ENCODE measurements around the gene FAM124B.

FAM124B gene

DNA sequence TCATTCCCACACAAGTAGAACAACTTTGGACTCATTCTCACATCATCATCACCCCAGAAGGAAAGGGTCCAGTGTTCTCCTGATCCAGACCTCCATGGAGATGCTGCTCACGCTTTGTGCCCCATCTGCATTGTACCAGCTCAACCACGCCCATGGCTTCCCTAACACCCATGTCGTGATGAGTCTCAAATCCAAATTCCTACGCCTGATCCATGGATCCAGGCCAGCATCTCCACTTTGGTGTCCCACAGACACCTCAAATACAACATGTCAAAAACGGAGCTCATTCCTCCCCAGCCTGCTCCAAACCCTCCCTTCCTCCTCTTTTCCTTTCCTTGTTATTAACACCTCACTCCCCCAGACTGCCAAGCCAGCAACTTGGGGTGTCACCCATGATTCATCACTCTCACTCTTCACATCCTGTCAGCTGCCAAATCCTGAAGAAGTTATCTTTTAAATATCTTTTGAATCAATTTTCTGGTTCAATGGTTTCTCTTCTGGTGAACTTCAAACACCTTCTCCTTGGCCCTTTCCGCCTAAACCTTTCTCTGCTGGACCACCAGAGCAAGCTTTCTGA lies 30.2 kb upstream of the FAM124B start:
- TF ChIP-seq, protein P1, sequence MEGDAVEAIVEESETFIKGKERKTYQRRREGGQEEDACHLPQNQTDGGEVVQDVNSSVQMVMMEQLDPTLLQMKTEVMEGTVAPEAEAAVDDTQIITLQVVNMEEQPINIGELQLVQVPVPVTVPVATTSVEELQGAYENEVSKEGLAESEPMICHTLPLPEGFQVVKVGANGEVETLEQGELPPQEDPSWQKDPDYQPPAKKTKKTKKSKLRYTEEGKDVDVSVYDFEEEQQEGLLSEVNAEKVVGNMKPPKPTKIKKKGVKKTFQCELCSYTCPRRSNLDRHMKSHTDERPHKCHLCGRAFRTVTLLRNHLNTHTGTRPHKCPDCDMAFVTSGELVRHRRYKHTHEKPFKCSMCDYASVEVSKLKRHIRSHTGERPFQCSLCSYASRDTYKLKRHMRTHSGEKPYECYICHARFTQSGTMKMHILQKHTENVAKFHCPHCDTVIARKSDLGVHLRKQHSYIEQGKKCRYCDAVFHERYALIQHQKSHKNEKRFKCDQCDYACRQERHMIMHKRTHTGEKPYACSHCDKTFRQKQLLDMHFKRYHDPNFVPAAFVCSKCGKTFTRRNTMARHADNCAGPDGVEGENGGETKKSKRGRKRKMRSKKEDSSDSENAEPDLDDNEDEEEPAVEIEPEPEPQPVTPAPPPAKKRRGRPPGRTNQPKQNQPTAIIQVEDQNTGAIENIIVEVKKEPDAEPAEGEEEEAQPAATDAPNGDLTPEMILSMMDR (conservative IDR thresholded peaks at IDR 0.05; ENCODE audit: low read depth) = no peak
- POLR2A ChIA-PET (ENCODE audit: low non-redundant PET) = no interaction called here
- CTCF ChIA-PET = no interaction called here
- no peak for DNase-seq (ENCODE audit: low spot score)
- no peak overlapping the region for H3K27ac ChIP-seq

DNA sequence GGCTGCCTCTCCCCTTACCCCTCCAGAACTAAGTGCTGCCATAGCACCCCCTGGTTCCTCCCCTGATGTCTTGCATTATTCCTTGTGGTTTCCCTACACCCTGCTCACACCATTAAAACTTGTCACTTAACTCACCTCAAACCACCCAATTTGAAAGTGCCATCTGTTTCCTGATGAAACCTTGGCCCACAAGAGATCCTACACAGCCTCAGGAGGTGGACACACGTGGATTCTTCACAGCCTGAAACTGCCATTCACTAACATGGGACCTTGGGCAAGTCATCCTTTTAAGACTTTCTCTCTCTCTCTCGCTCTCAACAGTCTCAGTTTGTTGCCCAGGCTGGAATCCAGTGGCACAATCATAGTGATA lies 27.5 kb upstream of the FAM124B start:
- H3K27ac ChIP-seq = no peak overlapping the region
- no peak for DNase-seq (ENCODE audit: low spot score)
- POLR2A ChIA-PET (ENCODE audit: low non-redundant PET) = no interaction called here
- CTCF ChIA-PET = no interaction called here
- TF ChIP-seq, protein P1 (conservative IDR thresholded peaks at IDR 0.05; ENCODE audit: low read depth) = no peak

DNA sequence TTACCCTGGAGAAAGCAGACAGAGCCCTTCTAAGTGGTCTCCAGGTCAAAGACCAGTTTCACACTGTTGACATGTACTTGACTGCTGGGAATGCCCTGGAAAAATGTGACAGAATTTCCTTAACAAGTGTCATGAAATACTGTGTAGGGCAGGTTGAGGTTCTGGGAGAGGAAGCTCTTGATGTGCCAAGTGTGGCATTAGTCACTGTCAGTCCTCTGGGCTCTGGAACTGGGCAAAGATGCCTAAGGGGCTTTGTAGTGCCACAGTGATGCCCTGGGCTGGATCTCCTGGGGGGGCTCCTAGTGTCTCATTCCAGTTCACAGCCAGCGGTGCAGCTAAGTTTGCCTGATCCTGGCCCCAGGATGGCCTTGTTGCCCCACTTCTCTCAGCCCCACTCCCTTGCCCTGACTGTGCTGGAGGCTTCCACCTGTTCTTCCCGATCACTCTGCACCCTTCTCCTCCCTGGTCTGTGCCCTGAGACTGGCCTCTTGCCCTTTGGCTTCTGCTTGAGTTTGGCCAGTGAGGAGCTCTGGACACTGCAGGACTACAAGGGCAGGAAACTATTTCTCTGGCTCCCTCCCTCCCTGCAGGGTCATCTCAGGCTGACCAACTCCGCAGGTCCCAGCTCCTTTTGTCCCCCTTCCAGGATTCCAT lies 27.0 kb upstream of the FAM124B start:
- POLR2A ChIA-PET (ENCODE audit: low non-redundant PET) = no interaction called here
- CTCF ChIA-PET = no interaction called here
- DNase-seq (ENCODE audit: low spot score) = no peak
- TF ChIP-seq, protein P1 (conservative IDR thresholded peaks at IDR 0.05; ENCODE audit: low read depth) = no peak
- H3K27ac ChIP-seq = no peak overlapping the region

- TF ChIP-seq, protein P1 (conservative IDR thresholded peaks at IDR 0.05; ENCODE audit: low read depth) = no peak
- ChIA-PET CTCF (no interaction called here), POLR2A (ENCODE audit: low non-redundant PET) (no interaction called here)
- no peak for DNase-seq (ENCODE audit: low spot score)
- no peak overlapping the region for H3K27ac ChIP-seq
Measured at GRCh38 chr2:224427471-224427870, 25.6 kb upstream of the FAM124B start.

DNA sequence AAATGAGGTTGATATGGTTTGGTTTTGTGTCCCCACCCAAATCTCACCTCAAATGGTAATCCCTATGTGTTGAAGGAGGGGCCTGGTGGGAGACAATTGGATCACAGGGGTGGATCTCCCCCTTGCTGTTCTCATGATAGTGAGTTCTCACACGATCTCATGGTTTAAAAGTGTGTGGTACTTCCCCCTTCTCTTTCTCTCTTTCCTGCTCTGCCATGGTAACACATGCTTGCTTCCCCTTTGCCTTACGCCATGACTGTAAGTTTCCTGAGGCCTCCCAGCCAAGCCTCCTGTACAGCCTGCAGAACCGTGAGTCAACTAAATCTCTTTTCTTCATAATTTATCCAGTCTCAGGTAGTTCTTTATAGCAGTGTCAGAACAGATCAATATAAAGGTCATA lies 24.7 kb upstream of the FAM124B start:
- DNase-seq (ENCODE audit: low spot score) = no peak
- POLR2A ChIA-PET (ENCODE audit: low non-redundant PET) = no interaction called here
- TF ChIP-seq, protein P1 (conservative IDR thresholded peaks at IDR 0.05; ENCODE audit: low read depth) = no peak

GRCh38 chr2:224421065-224421464 lies 19.2 kb upstream of the FAM124B start:
- TF ChIP-seq, protein P1 (conservative IDR thresholded peaks at IDR 0.05; ENCODE audit: low read depth) = no peak
- ChIA-PET POLR2A (ENCODE audit: low non-redundant PET) (no interaction called here), CTCF (no interaction called here)
- H3K27ac ChIP-seq = no peak overlapping the region
- DNase-seq (ENCODE audit: low spot score) = no peak

More for the DNA sequence above, 24.7 kb upstream of the FAM124B start:
- CTCF ChIA-PET = no interaction called here
- no peak overlapping the region for H3K27ac ChIP-seq
